PC-3 (cell line): ENCODE data around the gene PEX11G. TPM values are rescaled to one million over a fixed set of nuclear protein-coding genes. Genes with fewer than 3 reads are reported as not detected.
"Not testable (repeated sequence)": the region's sequence is repeated elsewhere in the genome, so short reads cannot be mapped to it uniquely, and the experiment has no call there.

Source experiments
- ATAC-seq: fragments of 200-7000 bp; cut with Tn5 transposase; 2 replicates; pipeline ENCODE4 v1.9.1; 2020; ENCODE audit warnings: mild to moderate bottlenecking, moderate library complexity
- BruUV-seq: library from RNA; stranded (reverse); fragments of 400-500 nt; replicated peaks from 2 replicates; lab custom pipeline; 2021; lab: Mats Ljungman, UMichigan
- CTCF ChIA-PET: fragments of 300-600 bp; sonication (Branson Sonifier 250); formaldehyde crosslinking; loops from one replicate; lab custom pipeline; 2022; ENCODE audit warnings: antibody characterized with exemption; lab: Charles Lee
- POLR2A ChIA-PET: fragments of 300-600 bp; sonication (Branson Sonifier 250); formaldehyde crosslinking; loops from one replicate; lab custom pipeline; 2022; ENCODE audit warnings: antibody characterized with exemption; ENCODE audit not compliant: unreplicated experiment; lab: Charles Lee
- DNase-seq: peaks from one replicate; pipeline ENCODE4 v3.0.0-alpha.2; 2015
- H2AFZ ChIP-seq: fragments of 300-600 bp; sonication (generic); 2 replicates; pipeline ENCODE4 v1.6.0; 2016; ENCODE audit warnings: antibody characterized with exemption, low read length
- H3F3A ChIP-seq: fragments of 300-600 bp; sonication (generic); one replicate; pipeline ENCODE4 v1.6.0; 2017; ENCODE audit warnings: antibody characterized with exemption, low read length, control low read depth, mild to moderate bottlenecking; ENCODE audit not compliant: unreplicated experiment
- H3K27ac ChIP-seq: fragments of 300-600 bp; sonication (generic); 2 replicates; pipeline ENCODE4 v1.5.1; 2016; ENCODE audit warnings: mild to moderate bottlenecking, low read length
- H3K27me3 ChIP-seq: fragments of 300-600 bp; sonication (generic); 2 replicates; pipeline ENCODE4 v1.6.1; 2016; ENCODE audit warnings: low read length, mixed read lengths
- H3K36me3 ChIP-seq: fragments of 300-600 bp; sonication (generic); 2 replicates; pipeline ENCODE4 v1.6.1; 2016; ENCODE audit warnings: low read depth, mixed run types, low read length, mixed read lengths
- H3K4me1 ChIP-seq: fragments of 300-600 bp; sonication (generic); 2 replicates; pipeline ENCODE4 v1.5.1; 2016; ENCODE audit warnings: low read length; ENCODE audit not compliant: insufficient read depth
- H3K4me2 ChIP-seq: fragments of 300-600 bp; sonication (generic); 2 replicates; pipeline ENCODE4 v1.6.0; 2016; ENCODE audit warnings: low read length
- H3K4me3 ChIP-seq: fragments of 300-600 bp; sonication (generic); 2 replicates; pipeline ENCODE4 v1.5.1; 2016; ENCODE audit warnings: mild to moderate bottlenecking, low read length, mixed read lengths
- H3K79me2 ChIP-seq: fragments of 300-600 bp; sonication (generic); 2 replicates; pipeline ENCODE4 v1.6.1; 2017; ENCODE audit warnings: low read length, mixed read lengths
- H3K9ac ChIP-seq: fragments of 300-600 bp; sonication (generic); 2 replicates; pipeline ENCODE4 v1.6.0; 2016; ENCODE audit warnings: mild to moderate bottlenecking, low read length
- H3K9me2 ChIP-seq: fragments of 300-600 bp; sonication (generic); replicated peaks from 2 replicates; pipeline ENCODE4 v1.6.1; 2016; ENCODE audit warnings: mixed run types, low read length, mixed read lengths
- H3K9me3 ChIP-seq: fragments of 300-600 bp; sonication (generic); 2 replicates; pipeline ENCODE4 v1.6.1; 2016; ENCODE audit warnings: low read length, mixed read lengths
- H4K20me1 ChIP-seq: fragments of 300-600 bp; sonication (generic); 2 replicates; pipeline ENCODE4 v1.6.1; 2016; ENCODE audit warnings: low read length, mixed read lengths
- CTCF ChIP-seq: fragments of 300-600 bp; sonication (generic); conservative IDR thresholded peaks from 2 replicates; pipeline ENCODE4 v1.5.1; 2017; ENCODE audit warnings: antibody characterized with exemption, low read depth, mild to moderate bottlenecking, low read length
- EZH2 ChIP-seq: fragments of 300-600 bp; sonication (generic); IDR thresholded peaks from one replicate; pipeline ENCODE4 v1.6.1; 2017; ENCODE audit warnings: antibody characterized with exemption, mild to moderate bottlenecking, low read length; ENCODE audit not compliant: unreplicated experiment
- EZH2phosphoT487 ChIP-seq: fragments of 300-600 bp; sonication (generic); IDR thresholded peaks from 2 replicates; pipeline ENCODE4 v1.6.1; 2018; ENCODE audit warnings: mild to moderate bottlenecking, antibody characterized with exemption, low read length, borderline replicate concordance
- intact Hi-C: fragments of 100-400 bp; cut with micrococcal nuclease; formaldehyde crosslinking; loops from 2 replicates; pipeline ENCODE4 v1.9.0; 2023
- total RNA-seq: library from RNA; depleted of rRNA; stranded (reverse); fragments of >200 nt; gene quantifications from 2 replicates; pipeline ENCODE4 v1.2.3, GENCODE V29; 2014

PEX11G gene
- total RNA-seq, 1 experiment from 2014 or later = 6.6 TPM

DNA sequence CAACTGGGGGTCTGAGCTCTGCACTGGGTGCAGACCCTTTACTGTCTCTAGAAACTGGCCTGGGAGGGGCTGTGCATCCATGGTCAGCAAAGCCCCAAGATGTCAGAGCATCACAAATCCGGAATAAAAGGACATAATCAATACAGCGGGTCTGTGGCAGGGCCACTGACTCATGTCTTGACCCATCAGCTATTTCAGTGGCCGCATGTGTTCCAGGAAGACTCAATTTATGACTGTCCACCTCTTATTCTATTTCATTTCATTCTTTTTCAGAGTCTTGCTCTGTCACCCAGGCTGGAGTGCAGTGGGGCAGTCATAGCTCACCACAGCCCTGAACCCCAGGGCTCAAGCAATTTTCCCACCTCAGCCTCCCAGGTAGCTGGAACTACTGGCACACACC is 53.2 kb downstream of the PEX11G start:
- no peaks in the 10 kb centered on the region; the same call in 1 of the 2 replicates for H3K36me3 ChIP-seq
- no peaks in the 10 kb centered on the region for H3K9me3 ChIP-seq
- no peaks in the 10 kb centered on the region for H3K27me3 ChIP-seq
- no peak overlapping the region for H3K9ac ChIP-seq
- no peaks in the 10 kb centered on the region for H3F3A ChIP-seq
- H3K4me1 ChIP-seq = no peaks in the 10 kb centered on the region
- CTCF ChIA-PET = interaction anchor here (0.6 kb wide), 1 partner anchor 96 kb away, joined by 5 read pairs; no protein-coding TSS in a partner anchor
- H3K27ac ChIP-seq = no peak overlapping the region
- H3K79me2 ChIP-seq = no peaks in the 10 kb centered on the region
- intact Hi-C loops = no loop called here
- no peaks in the 10 kb centered on the region for H4K20me1 ChIP-seq
- no peak overlapping the region for H3K4me2 ChIP-seq
- no peak overlapping the region for H2AFZ ChIP-seq
- DNase-seq (no peak), ATAC-seq (no peak)
- H3K9me2 ChIP-seq = no peaks in the 10 kb centered on the region
- no TSS peak for BruUV-seq
- no peak for TF ChIP-seq EZH2
- TF ChIP-seq CTCF = no peak
- TF ChIP-seq EZH2phosphoT487 = no peak
- POLR2A ChIA-PET = no interaction called here
- H3K4me3 ChIP-seq = no peak overlapping the region

- no peaks in the 10 kb centered on the region for H3K79me2 ChIP-seq
- H3K9ac ChIP-seq = no peak overlapping the region
- no peaks in the 10 kb centered on the region for H3K9me2 ChIP-seq
- ATAC-seq (no peak), DNase-seq (no peak)
- no TSS peak for BruUV-seq
- no peaks in the 10 kb centered on the region for H4K20me1 ChIP-seq
- no peaks in the 10 kb centered on the region for H3K4me1 ChIP-seq
- intact Hi-C loops = no loop called here
- POLR2A ChIA-PET = no interaction called here
- H3K4me3 ChIP-seq = no peak overlapping the region
- no peaks in the 10 kb centered on the region for H3K9me3 ChIP-seq
- no peak overlapping the region for H2AFZ ChIP-seq
- no peak overlapping the region for H3K27ac ChIP-seq
- no peaks in the 10 kb centered on the region; the same call in 1 of the 2 replicates for H3K36me3 ChIP-seq
- no peaks in the 10 kb centered on the region for H3F3A ChIP-seq
- CTCF ChIA-PET = no interaction called here
- H3K4me2 ChIP-seq = no peak overlapping the region
- no peaks in the 10 kb centered on the region for H3K27me3 ChIP-seq
- TF ChIP-seq CTCF (no peak), EZH2 (no peak), EZH2phosphoT487 (no peak)
Observed at GRCh38 chr19:7434391-7434790, 54.4 kb downstream of the PEX11G start.

DNA sequence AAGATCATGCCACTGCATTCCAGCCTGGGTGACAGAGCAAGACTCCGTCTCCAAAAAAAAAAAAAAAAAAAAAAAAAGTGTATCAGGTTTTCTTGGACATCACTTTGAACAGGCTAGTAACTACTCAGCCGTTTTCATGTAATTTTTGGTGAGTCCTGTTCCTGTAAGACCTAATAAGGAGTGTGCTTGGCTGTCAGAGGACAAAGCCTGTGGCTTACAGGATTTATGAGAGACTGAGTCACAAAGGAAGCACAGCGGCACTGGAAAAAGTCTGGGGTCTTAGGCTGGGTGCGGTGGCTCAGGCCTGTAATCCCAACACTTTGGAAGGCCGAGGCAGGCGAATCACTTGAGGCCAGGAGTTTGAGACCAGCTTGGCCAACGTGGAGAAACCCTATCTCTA is 55.4 kb downstream of the PEX11G start:
- H3K9me3 ChIP-seq, H3K9me2 ChIP-seq, H3K27me3 ChIP-seq, H3K4me3 ChIP-seq, BruUV-seq, H3K79me2 ChIP-seq, H3K9ac ChIP-seq, H2AFZ ChIP-seq, POLR2A ChIA-PET, DNase-seq, H3K4me2 ChIP-seq, H3F3A ChIP-seq, H3K27ac ChIP-seq, CTCF ChIA-PET, ATAC-seq, H3K4me1 ChIP-seq, H4K20me1 ChIP-seq, H3K36me3 ChIP-seq, intact Hi-C loops: not testable (repeated sequence)
